HG03565 (cell line): ENCODE results near the gene S100B.

Experiments
- ATAC-seq: cut with Tn5 transposase; IDR thresholded peaks from one replicate; pipeline ENCODE4 v1.9.1; 2021; ENCODE audit warnings: mild to moderate bottlenecking, moderate library complexity; ENCODE audit not compliant: unreplicated experiment

S100B gene

DNA sequence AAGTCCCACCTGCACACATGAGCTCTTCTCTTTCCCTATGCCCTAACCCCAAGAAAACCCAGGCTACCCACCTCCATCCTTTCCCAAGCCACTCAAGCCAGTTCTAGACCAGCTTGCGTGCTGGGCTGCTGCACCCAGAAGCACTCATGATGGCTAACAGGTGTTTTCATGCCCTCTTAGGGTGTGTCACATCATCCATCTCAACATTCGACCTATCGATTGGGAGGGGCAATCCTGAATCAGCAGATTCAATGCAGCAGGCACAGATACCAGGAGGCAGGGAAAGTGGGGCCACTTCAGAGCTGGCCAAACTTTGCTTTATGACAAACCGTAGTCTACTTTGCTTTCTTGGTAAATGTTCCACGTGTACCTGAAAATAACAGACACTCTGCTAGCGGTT is 24.0 kb upstream of the S100B start:
- ATAC-seq = no peak

DNA sequence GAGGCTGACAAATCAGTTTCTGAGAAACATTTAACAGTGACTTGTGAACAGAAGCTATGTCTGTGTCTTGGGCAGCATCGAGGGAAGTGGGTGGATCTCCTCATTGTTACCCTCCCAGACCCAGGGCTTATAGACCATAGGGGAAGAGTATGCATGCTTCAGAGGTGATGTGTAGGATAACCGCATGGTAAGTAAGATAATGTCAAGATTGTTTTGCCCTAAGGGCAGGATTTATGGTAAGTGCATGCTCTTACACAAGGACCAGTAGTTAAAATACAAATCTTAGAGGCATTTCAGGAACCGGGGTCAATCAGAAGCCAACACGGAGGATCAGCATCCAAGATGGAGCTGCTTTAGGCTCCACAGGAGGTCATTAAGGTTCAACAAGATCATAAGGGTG is 22.8 kb upstream of the S100B start:
- ATAC-seq = no peak

DNA sequence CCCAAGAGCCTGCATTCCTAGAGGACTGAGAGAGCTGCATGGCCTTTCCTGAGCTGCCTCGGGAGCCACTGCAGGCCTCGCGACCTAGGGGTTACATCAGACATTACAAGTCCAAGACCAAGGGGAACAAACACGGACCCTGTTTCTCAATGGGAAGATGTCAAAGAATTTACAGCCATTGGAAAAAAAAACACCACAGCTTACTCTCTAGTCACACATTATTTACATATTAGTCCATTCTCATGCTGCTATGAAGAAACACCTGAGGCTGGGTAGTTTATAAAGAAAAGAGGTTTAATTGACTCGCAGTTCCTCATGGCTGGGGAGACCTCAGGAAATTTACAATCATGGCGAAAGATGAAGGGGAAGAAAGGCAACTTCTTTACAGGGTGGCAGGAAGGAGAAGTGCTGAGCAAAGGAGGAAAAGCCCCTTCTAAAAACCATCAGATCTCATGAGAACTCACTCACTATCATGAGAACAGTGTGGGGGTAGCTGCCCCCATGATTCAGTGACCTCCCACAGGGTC is 22.2 kb upstream of the S100B start:
- ATAC-seq = no peak

DNA sequence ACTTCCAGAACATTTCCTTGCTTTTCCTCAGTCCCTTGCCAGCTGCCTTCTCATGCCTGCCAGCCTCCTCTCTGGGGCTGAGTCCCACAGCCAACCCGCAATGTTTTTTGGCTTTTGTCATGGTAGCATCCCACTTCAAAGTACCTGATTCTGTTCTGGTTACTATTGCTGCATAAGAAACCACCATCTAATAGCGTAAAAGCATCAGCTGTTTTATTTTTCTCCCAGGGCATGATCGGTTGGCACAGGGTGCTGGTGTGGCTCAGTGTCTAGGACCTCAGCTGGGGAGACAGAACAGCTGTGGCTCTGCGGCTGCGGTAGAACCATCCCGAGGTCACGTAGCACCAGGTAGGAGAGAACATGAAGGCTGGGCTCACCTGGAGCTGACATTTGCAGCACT is 21.7 kb upstream of the S100B start:
- ATAC-seq = no peak

DNA sequence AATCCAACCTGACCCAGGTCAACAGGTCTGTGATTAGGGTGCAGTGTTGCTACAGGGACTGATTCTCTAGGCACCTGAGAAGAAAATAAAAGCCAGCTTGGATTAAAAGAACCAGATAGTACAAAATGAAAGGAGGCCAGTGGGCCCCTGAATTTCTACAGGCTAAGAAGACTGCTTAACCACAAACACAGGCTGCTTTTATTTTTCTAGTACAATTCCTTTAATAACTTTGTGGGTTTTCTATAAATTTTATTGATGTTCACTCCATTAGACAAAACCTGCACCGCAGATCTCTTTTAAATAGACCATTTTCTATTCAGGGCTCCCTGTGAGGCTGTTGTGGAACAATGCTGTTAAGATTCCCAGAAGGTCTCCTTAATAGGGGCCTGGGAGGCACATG is 20.9 kb upstream of the S100B start:
- ATAC-seq = no peak

DNA sequence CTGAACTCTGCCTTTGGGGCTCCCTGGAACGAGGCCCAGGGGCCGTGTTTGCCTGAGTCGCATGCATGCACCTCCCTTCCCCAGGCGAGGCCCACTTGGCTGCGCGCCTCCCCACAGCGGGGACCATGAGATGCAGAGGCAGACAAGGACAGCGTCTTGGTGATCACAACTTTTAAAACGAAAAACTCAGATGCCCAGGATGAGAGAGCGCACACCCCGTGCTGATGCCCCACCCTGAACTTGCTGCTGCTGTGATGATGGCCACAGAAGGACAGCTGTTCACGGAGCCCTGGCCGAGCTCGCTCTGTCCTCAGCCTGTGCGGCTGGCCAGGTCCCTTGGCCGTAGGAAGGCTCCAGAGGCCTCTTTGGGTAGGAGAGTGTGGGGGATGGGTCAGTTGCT is 19.2 kb upstream of the S100B start:
- ATAC-seq = no peak

DNA sequence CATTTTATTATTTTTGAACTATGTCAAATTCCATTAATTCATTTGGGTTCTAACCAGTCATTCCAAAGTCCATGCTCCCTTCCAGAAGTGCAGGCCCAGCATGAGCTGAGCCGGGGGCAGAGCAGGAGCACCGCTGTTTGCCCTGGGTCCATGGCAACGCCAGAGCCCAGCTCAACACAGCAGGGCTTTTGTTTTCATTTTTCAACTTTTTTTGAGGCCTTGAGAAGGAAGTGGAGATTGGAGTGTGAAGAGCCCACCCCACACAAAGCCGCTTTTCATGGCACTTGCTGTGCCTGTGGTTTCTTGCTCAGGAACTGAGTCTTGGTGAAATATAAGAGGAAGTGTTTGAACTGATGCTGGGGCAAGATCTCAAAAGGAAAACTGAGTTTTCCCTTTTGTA is 17.3 kb upstream of the S100B start:
- ATAC-seq = no peak

DNA sequence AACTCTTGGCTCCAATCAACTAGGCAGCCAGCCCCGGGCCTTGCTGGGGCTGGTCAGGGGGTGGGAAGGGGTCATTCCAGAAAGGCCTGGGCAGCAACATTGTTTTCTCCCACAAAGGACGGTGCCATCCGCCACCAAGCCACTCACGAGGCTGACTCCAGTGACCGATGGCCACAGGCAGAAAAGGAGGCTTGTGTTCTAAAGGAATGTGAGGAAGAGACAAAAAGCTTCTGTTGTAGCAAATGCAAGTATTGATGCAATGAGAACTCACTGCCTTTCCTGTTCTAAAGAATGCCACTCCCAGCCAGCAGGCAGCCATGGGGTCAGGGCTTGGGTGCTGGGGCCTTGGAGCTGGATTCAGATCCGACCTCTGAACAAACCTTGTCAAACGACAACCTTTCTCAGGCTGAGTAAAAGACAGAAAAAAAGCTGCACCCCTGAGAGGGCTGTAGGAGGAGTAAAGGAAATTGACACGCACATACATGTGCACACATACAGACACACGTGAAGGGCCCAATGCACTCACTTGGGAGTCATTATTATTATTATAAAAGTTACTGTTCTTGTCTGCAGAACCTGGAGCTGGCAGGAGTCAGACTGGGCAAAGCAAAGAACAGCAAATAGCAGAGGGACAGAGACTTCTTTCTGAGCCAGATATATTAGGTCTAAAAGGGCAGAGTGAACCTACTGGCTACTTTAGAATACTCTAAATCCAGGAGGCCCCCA is 16.7 kb upstream of the S100B start:
- no peak for ATAC-seq

DNA sequence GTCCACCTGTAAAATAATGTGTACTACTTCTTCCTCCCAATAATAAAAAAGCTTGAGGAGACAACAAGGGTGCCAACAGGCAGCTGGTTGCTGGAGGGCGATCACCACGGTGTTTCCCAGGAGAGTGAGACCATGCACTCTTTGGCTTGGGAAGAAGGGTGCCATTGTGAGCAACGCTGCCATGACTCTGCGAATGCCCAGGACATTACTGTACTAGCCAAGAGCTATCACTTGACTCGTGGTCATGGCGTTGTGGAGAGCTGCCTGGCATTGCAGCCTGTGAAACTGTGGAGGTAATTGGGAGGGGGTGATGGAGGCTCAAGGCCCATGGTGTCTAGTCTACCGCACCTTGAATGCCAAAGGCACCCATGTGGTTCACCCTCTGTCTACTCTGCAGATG is 16.0 kb upstream of the S100B start:
- no peak for ATAC-seq

DNA sequence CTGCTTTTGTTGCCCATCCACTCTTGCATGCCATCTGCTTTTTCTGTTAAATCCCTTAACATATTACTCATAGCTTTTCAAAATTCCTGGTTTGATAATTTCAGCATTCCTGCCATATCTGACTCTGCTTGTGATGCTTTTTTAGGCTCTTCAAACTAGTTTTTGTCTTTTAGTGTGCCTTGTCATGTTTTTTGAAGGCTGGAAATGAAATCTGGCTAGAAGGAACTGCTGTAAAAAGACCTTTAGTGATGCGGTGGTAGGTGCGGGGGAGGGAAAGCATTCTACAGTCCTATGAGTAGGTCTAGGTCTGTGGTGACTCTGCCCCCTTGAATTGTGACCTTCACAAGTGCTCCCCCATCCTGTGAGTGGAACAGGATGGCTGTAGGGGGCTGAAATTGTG is 15.0 kb upstream of the S100B start:
- no peak for ATAC-seq

DNA sequence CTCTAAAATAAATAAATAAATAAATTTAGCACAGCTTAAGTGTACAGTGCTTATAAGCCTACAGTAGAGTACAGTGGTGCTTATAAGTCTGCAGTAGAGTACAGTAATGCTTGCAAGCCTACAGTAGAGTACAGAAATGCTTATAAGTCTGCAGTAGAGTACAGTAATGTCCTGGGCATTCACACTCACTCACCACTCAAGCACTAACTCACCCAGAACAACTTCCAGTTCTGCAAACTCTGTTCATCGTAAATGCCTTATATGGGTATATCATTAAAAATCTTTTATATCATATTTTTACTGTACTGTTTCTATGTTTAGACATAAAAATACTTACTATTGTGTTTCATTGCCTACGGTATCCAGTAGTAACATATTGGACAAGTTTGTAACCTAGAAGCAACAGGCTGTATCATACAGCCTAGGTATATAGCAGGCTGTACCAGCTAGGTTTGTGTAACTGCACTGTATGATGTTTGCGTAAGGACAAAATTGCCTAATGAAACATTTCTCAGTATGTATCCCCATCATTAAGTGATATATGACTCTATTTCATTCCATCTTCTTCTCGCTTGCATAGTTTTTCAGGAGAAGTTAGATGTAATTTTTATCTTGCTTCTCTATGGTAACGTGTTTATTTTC is 14.0 kb upstream of the S100B start:
- no peak for ATAC-seq

DNA sequence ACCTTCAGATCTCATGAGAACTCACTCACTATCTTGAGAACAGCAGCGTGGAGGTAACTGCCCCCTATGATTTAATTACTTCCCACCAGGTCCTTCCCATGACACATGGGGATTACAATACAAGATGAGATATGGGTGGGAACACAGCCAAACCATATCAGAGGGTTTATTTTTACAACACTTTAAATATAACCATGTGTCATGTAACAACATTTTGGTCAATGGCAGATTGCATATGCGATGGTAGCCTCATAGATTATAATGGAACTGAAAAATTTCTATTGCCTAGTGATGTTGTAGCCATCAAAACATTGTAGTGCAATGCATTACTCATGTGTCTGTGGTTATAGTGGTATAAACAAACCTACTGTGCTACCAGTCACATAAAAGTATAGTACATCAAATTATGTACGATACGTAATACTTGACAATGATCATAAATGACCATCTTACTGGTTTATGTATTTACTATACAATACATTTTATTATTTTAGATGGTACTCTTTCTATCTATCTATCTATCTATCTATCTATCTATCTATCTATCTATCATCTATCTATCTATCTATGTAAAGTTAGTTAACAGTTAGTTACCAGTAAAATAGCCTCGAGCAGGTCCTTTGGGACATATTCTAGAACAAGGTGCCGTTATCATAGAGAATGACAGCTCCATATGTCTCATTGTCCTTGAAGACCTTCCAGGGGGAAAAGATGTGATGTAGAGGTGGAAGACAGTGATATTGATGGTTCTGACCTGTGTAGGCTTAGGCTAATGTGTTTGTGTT is 12.6 kb upstream of the S100B start:
- ATAC-seq = no peak

DNA sequence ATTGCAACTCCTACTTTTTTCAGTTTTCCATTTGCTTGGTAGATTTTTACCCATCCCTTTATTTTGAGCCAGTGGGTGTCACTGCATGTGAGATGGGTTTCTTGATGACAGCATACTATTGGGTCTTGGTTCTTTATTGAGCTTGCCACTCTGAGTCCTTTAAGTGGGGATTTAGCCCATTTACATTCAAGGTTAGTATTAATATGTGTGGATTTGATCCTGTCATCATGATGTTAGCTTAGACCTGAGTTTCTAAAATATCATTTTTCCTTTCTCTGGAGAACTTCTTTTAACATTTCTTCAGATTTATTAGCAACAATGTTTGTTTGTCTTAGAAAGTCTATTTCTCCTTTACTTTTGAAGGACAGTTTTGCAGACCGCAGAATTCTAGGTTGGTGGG is 11.8 kb upstream of the S100B start:
- ATAC-seq = no peak

DNA sequence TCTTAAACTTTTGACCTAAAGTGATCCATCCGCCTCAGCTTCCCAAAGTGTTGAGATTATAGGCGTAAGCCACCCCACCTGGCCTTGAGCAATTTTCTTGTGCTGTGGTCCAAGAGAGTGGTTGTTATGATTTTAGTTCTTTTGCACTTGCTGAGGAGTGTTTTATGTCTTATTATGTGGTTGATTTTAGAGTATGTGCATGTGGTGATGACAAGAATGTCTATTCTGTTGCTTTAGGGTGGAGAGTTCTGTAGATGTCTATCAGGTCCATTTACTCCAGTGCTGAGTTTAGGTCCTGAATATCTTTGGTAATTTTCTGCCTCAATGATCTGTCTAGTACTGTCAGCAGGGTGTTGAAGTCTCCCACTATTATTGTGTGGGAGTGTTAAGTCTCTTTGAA is 11.2 kb upstream of the S100B start:
- no peak for ATAC-seq

DNA sequence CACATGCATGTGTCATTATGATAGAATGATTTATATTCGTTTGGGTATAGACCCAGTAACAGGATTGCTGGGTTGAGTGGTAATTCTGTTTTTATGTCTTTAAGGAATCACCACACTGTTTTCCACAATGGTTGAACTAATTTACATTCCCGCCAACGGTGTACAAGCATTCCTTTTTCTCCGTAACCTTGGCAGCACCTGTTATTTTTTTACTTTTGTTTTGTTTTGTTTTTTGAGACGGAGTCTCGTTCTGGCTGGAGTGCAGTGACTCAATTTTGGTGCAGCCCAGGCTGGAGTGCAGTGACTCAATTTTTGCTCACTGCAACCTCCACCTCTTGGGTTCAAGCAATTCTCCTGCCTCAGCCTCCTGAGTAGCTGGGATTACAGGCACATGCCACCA is 8.5 kb upstream of the S100B start:
- no peak for ATAC-seq

DNA sequence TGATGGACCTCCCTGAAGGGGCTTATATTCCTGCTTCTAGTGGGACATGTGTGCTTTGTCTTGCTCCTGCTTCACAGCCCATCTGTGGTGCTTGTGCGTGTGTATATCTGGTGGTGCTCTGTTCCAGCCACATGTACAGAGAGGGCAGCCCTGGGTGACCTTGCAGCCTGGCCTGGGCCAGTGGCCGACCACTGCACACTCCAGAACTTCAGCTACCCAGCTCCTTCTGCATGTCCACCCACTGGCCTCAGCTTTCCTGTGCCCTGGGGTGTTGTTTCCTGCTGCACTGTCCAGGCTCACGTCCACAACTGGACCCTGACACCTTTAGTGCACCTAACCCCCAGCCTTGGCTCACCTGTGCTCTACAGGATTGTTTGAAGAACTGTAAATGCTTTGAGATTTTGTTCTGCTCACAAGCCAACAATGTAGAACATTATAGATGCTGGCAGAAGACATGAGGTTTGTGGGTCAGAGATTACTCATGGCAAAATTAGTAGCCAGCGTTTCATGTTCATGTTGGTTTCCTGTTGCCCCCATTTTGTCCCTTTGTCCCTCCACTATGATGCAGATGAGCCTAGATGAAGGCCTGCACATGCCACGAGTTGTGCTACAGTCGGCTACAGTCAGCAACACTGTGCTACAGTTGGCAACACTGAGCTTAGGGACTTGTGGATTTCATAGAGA is 5.3 kb upstream of the S100B start:
- ATAC-seq = no peak

DNA sequence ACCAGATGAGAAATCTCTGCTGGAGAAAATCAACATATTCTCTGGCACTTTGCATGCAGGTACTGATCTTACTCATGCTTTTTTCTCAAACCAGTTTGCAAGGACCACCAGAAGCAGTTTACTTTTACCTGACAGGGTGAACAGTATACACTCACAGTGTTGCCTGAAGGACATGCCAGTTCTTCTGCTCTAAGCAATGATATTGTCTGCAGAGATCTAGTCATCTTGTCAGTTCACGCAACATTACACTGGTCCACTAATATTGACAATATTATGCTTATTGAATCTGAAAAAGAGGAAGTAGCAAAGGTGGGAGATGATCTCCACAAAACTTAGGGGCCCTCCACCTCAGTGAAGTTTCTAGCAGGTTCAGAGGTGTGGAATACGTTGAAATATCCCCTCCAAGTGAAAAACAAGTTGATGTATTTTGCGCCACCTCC is 3.8 kb upstream of the S100B start:
- ATAC-seq = peak; percentile 63

DNA sequence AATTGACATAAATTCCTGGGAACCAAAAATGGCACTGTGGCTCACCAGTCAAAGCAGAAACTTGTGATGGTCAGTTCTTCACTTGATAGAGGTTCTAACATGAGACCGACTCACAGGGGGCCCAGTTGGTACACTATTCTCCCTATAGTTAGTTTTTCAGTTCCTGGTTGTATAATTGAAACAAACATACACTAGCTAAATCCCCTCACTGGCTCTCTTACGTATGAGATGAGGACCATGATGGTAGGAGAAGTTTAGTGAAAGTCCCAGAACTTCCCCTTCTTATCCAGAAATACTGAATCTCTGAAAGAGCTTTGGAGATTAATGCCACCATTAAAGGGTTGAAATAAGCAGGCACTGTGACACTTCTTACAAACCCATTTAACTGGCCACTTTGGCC is 2.8 kb upstream of the S100B start:
- ATAC-seq = no peak

DNA sequence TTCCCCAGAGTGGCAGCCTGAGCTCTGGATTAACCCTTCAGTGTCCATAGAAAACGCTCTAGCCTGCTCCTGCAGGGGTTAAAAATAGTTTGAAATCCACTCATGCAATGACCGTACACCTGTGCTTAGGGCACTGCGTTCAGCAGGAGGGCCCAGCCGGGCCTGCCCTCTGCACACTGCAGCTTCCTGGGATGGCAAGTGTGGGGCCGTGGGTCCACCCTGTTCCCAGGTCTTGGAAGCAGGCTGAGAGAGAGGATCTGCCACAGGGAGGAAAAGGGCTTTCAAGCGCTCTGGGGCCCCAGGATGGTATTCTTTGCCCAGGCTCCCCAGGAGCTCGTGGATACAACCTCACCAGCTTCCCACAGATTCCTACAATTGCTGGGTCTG is 1.5 kb upstream of the S100B start:
- ATAC-seq = no peak

DNA sequence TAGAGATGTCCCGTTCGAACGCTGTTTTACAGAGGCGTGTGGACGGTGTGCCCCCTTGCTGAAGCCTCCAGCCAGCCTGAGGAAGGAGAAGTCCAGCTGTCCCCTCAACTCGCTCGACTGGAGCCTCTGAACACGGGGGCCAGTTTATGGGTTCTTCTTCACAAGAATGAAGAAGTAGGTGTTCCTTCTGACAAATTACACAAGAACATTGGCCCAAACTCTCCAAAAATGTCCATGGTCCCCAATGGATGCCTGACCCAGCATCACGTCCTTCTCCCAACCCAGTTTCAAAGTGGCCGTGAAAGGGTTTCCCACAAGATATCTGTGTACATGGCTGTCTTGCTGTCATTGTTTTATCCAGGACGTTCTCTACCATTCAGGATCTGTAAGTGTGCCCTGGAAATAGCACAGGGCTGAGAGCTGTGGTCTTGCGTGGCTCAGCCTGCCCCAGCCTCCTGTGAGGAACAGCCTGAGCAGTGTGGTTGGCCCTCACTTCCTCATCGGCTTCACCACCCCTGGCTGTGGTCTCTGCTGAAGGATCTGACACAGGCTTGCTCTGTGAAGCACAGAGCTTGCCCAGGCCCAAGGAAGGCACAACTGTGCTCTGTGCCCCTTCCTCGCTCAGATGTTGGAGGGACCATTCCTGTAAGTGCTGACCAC is 1.0 kb upstream of the S100B start:
- no peak for ATAC-seq
